GM12874 (cell line): ENCODE measurements around the gene COL4A2.

Experiments
- TF ChIP-seq, protein P1 (sequence below): IDR thresholded peaks from 2 replicates; pipeline ENCODE4 v1.5.1; 2011; ENCODE audit warnings: low read depth, mild to moderate bottlenecking, control low read depth, low read length, moderate library complexity; ENCODE audit not compliant: insufficient read depth

The COL4A2 gene

DNA sequence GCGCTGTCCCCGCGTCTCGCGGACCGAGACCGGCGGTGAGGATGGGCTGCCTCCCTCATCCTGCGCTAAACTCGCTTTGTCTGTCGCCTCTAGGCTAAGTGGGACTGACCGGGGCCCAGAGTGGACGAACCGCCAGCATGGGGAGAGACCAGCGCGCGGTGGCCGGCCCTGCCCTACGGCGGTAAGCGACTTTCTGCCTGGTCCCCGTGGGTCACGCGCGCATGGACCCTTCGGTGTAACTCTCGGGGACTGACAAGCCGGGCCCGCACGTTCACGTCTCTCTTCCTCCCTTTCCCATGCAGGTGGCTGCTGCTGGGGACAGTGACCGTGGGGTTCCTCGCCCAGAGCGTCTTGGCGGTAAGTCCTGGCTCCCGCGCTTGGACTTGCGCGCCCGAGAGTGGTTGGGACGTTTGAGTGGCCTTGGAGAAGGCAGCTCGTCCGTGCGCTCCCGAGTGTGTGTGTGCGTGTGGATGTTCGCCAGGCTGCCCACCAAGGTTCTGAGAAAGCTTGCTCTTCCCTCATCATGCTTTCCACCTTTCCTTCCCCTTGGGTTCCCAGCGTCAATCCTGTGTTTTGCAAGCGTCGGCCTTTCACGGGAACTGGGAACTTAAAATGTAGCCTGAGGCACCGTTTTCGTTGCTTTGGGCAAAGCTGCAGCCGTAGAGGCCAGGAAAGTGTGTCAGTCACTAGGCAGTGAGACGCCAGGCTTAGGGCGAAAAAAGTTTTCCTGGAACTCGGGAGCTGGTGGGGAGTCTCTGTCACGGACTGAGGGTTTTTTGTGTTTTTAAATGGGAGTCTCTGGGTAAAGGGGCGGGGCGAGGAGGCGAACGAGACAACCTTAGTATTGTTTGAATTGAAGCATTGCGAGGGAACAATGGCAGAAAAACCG, 927 bp downstream of the COL4A2 start:
- TF ChIP-seq, protein P1, sequence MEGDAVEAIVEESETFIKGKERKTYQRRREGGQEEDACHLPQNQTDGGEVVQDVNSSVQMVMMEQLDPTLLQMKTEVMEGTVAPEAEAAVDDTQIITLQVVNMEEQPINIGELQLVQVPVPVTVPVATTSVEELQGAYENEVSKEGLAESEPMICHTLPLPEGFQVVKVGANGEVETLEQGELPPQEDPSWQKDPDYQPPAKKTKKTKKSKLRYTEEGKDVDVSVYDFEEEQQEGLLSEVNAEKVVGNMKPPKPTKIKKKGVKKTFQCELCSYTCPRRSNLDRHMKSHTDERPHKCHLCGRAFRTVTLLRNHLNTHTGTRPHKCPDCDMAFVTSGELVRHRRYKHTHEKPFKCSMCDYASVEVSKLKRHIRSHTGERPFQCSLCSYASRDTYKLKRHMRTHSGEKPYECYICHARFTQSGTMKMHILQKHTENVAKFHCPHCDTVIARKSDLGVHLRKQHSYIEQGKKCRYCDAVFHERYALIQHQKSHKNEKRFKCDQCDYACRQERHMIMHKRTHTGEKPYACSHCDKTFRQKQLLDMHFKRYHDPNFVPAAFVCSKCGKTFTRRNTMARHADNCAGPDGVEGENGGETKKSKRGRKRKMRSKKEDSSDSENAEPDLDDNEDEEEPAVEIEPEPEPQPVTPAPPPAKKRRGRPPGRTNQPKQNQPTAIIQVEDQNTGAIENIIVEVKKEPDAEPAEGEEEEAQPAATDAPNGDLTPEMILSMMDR = no peak

DNA sequence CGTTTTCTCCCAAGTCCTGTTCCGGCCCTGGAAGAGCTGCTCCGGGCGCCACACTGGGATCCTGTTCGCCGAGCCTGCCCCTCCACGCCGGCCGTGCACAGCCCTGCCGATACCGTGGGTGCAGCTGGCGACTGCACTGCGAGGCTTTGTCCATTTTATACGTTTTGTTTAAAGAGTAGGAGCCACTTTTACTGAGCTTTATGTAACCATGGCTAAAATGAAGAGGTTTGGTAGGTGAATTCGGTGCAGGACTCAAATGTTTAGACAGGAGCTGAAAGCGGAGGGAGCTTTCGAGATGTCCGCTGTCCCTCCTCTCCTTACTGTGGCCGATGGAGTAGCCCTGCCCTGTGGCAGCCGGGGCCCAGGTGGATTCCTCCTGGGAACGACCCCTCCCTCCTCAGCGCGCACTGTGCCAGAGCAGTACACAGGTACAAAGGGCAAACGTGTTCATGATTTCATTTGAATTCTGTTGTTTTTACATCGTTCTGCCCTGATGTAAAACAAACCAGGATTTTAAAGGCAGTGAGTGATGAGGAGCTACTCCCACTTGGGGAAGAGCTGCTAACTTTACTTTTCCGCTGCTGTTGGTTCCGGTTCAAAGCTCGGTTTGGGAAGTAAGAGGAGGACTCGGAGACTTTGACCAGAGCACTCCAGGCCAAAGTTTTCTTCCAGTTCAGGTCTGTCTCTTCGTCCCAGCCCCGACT, 1.7 kb downstream of the COL4A2 start:
- TF ChIP-seq, protein P1 = no peak

GRCh38 chr13:110309661-110310524, 2.8 kb downstream of the COL4A2 start:
- TF ChIP-seq, protein P1 = no peak

DNA sequence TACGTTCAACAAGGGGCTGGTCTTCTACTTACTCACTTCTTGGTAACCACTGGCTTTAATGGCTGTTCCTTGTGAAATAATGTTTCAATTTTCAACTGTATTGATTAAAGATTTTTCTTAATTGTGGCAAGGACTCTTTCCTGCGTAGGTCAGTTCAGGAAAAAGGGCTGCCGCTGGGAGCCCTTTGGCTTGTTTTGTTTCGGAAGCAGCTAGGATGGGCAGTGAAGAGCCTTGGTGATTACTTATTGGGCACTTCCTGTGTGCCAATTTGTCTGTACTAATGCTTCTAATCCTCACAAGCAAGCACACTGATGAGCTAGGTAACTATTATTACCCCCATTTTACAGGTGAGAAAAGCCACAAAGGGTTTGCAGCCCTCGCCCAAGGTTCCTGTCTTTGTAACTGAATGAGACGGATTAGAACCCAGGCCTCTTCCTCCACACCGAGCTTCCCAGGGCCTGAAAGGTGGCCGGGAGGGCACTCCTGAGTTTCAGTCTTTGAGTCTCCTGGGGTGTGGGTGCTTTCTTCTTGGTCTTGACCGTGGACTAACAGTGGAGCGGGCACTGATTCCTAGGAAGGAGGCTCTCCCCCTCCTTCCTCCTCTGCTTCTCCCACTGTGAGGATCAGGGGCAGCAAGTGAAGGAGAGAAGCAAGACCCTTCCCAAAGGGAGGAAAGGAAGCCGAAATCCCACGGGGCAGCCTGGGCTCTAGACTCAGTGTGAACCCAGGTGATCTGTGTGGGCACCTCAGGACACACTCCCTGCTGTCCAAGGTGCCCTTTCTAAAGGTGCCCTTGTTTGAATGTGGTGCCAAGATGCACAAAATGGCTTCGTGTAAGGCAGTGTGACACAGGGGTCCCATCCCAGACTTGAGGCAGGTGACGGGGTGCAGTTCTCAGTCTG, 3.7 kb downstream of the COL4A2 start:
- TF ChIP-seq, protein P1 = no peak

DNA sequence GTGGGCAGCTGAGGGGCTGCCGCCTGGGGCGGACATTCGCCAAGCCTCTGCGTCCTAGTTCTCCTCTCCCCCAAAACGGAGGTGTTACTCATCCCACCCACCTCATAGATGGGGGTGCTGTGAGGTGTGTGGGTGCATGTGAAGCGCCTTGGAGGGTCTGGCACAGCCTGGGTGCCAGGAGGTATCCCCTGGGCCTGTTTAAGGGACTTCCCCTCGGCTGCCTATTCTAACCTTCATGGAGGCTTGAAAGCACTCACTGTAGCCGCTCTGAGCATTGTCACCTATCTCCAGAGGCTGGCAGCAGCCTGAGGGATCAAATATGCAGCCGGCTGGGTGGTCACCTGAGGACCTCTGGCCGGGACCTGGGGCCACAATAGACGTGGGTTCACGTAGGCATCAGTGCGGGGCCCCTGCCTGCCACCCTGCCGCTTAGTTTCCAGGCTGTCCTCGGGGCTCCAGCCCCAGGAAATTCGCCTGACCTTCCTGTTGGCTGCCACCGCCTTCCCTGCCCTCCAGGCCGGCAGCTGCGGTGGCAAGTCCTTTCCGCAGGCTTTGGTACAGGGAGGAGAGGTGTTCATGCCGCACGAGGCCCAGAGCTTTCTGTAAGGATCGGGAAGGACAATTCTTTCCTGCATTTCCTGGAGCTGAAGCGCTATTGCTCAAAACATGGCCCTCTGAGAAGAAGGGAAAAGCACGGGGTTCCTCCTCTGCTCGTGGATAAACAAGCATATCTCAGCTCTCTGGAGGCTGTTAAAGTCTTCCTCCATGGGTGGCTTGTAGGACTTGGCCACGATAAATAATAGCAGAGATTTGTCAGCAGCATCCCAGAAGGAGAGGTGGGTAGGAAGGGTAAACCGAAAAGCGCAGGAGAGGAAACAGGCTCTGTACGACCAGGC, 4.6 kb downstream of the COL4A2 start:
- TF ChIP-seq, protein P1 = no peak
